GM10248 (cell line): ENCODE results near the gene SHH.

Experiments used
- CTCF ChIA-PET: fragments of 300-600 bp; sonication (Branson Sonifier 250); formaldehyde crosslinking; extraction: SDS; loops from one replicate; lab custom pipeline; 2021; ENCODE audit warnings: antibody characterized with exemption; lab: Yijun Ruan, JAX
- POLR2A ChIA-PET: fragments of 350-650 bp; sonication (Branson Sonifier 250); formaldehyde crosslinking; extraction: SDS; loops from one replicate; lab custom pipeline; 2020; ENCODE audit warnings: antibody characterized with exemption; lab: Yijun Ruan, JAX
- DNase-seq: peaks from one replicate; pipeline ENCODE4 v3.0.0; 2012; ENCODE audit errors: extremely low spot score
- CTCF ChIP-seq: IDR thresholded peaks from 2 replicates; pipeline ENCODE4 v1.5.1; 2012; ENCODE audit warnings: mild to moderate bottlenecking, low read depth; ENCODE audit errors: extremely low read depth, missing control alignments, control extremely low read depth

Gene SHH

GRCh38 chr7:155813125-155813524 lies 862 bp upstream of the SHH start:
- no peak for TF ChIP-seq CTCF
- POLR2A ChIA-PET, result no interaction called here
- no peak for DNase-seq
- CTCF ChIA-PET, result interaction anchor here (0.8 kb wide), 1 partner anchor 344 kb away, joined by 3 read pairs; no protein-coding TSS in a partner anchor

GRCh38 chr7:155811560-155811894 lies 736 bp downstream of the SHH start:
- POLR2A ChIA-PET, result no interaction called here
- no peak for DNase-seq
- TF ChIP-seq CTCF, result no peak
- CTCF ChIA-PET, result no interaction called here

- DNase-seq, result no peak
- POLR2A ChIA-PET, result no interaction called here
- CTCF ChIA-PET, result no interaction called here
- no peak for TF ChIP-seq CTCF
Observed at GRCh38 chr7:155810770-155811559, 1.3 kb downstream of the SHH start.

- ChIA-PET CTCF (no interaction called here), POLR2A (no interaction called here)
- no peak for TF ChIP-seq CTCF
- DNase-seq, result no peak
Observed at GRCh38 chr7:155809947-155810769, 2.1 kb downstream of the SHH start.

GRCh38 chr7:155809332-155809946 lies 2.8 kb downstream of the SHH start:
- TF ChIP-seq CTCF, result no peak
- ChIA-PET CTCF (no interaction called here), POLR2A (no interaction called here)
- no peak for DNase-seq

- POLR2A ChIA-PET, result no interaction called here
- TF ChIP-seq CTCF, result no peak
- CTCF ChIA-PET, result interaction anchor here (1.0 kb wide), 1 partner anchor 9 kb away, joined by 3 read pairs; no protein-coding TSS in a partner anchor
- no peak for DNase-seq
Observed at GRCh38 chr7:155808549-155809331, 3.5 kb downstream of the SHH start.
